GM21529 (cell line): Measurements from ENCODE around the gene CLEC12A.
"Not testable (repeated sequence)": the region's sequence is repeated elsewhere in the genome, so short reads cannot be mapped to it uniquely, and the experiment has no call there.

Experiments used
- ATAC-seq: cut with Tn5 transposase; IDR thresholded peaks from one replicate; pipeline ENCODE4 v1.9.1; 2021; ENCODE audit not compliant: unreplicated experiment

CLEC12A gene

DNA sequence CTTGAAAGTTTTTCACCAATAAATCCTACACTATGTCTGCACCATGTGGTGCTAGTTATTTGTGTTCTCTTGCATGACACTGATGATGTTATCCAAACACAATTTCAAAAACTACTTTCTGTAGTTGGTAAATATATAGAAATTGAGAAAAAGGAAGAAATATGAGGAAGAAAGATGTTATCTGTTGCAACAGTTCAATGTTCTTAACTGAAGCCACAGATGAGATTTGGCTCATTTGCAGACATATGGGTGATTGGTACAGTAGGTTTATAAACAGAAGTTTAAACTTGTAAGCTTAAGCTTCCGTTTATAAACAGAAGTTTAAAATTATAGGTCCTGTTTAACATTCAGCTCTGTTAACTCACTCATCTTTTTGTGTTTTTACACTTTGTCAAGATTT, at the start of gene CLEC12A:
Gene CLEC12A (plus strand): TSS at position 229 of the 400 bp plus-strand sequence. CDS start 188 bp downstream, outside the sequence.
- no peak for ATAC-seq

DNA sequence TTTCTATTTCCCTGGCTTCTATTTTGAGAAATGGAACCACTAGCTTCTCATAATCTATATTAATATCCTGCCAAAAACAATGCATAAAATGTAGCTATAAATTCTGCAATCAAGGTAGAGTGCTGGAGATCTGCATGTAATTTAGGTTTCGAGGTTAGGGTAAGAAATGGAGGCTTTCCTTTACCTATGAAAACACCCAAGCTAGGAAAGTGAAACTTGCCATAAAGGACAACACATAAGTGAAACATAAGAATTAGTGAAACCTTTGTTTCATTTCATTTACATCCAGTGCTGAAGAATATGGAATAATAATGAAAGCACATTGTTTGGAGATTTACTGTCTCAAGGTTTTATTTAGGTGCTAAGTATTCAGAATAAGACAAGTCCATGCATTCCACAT, 48.8 kb upstream of the CLEC12A start:
- ATAC-seq: no peak

DNA sequence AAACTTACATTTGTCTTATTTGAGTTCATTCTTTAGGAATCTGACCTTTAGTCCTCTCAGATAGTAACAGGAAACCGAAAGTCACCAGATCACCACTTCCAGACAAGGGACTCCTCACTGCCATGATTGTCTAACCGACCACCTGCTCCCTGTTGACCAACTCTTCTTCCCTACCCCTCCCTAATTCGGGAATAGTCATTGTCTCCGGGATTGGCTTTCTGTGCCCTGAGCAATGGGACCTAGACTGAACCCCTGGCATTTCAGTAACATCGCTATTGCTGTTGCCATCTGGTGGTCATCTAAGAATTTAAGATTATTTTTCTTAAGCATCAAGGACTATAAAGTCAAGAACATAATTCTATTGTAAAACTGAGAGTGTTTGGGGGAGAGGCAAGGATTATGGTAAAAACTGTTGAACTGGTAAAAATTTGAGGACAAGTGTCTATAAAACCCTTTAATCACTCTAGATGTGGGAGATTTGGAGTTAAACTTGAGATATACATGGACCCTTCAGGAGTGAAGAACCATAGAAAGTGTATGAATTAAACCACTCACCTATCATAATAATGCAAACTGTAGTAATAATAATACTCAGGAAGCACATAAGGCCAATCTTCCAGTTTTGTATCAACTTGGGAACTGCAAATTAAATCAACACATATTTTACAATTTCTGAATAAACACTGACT, 45.4 kb upstream of the CLEC12A start:
- ATAC-seq: no peak

DNA sequence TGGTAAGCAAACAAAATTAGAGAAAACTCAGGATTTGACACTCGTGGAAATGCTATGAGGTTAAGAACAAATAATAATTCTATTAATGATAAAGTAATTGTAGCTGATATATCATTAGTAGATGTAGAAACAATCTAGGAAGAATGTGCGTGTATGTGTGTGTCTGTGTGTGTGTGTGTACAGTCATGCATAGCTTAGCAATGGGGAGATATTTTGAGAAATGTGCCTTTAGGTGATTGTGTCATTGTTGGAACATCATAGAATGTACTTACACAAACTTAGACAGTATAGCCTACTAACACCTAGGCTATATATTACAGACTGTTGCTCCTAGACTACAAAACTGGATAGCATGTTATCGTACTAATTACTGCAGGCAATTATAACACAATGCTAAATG, 44.3 kb upstream of the CLEC12A start:
- ATAC-seq: no peak

DNA sequence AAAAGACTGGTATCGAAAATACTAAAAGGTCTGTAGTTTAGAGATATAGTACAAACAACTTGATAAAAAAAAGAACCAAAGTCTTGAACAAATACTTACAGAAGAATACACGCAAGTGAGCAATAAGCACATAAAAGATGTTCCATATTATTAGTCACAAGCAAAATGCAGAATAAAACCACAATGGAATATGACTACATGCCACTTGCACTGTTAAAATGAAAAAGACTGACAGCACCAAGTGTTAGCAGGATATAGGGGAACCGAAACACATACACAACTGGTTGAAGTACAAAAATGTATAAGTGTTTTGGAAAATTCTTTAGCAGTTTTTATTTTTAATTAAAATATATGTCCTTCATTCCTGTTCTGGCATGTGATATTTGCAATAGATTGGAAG, 42.6 kb upstream of the CLEC12A start:
- ATAC-seq: no peak

DNA sequence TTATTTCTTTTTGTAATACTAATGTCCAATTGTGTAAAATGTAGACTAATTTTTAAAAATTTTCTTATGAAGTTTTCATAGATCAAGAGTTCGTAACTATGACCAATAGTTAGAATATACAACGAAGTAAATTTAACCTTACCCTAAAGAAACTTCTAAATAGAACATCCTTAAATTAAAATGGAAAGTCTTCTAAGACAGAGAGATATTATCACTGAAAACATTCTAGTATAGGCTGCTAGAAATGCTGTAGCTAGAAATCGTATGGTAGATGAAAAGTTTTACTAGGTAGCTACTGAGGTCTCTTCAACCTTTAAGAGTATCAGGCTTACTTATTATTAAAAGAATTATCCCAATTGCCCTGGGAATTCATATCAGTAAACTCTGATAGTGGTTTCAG, 40.0 kb upstream of the CLEC12A start:
- no peak for ATAC-seq

DNA sequence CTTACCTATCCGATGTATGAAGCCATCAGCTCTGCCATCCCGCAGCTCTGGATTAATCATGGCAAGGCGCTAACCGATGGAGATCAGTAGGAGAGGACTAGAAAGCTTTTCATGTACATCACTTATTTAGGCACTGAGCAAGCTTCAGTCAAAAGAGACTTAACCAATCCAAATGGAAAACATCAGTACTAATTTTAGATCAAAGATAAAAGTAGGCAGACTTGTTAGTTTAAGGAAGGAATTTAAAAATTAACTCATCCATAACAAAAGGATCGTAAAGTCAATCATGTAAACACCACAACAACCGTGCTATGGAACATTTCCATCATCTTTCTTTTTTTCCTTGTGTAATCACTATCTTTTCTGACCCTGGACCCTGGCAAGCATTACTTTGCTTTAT, 38.9 kb upstream of the CLEC12A start, which contains the start of gene CLEC2A:
Gene CLEC2A (minus strand): TSS at position 101 of the 400 bp plus-strand sequence. CDS start 41 bp downstream, at position 60.
- no peak for ATAC-seq

DNA sequence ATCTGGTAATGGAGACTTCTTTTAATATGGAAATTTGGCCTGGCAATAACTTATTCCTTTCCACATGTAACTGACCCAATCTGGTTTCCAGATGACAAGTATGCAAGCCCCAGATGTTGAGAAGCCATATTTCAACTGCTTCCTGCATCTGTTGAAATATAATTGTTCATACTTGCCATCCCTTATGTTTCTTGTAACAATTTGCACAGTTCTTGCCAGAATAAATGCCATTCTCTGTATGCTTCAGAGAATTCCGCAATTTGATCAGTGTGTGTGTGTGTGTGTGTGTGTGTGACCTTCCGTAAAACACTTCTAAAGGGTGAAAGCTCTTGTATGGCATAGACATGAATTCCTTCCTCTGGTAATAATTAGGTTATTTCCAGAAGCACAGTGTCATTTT, 37.3 kb upstream of the CLEC12A start:
- ATAC-seq: no peak

DNA sequence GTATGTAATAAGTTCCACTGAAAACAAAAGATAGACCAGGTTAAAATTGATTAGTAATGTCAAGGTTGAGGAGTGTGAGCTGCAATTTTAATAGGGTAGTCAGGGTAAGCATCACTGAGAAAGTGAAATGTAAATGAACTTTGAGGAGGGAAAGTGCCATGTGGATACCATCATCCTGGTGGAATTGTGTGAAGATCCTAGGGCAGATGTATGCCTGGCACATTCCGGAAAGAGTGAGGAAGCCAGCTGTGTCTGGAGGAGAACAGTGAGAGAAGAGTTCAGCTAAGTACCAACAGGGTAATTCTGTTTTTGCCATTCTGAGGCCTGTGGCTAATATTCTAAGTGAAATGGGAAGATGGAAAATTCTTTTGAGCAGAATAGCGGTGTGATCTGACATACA, 36.2 kb upstream of the CLEC12A start:
- no peak for ATAC-seq

DNA sequence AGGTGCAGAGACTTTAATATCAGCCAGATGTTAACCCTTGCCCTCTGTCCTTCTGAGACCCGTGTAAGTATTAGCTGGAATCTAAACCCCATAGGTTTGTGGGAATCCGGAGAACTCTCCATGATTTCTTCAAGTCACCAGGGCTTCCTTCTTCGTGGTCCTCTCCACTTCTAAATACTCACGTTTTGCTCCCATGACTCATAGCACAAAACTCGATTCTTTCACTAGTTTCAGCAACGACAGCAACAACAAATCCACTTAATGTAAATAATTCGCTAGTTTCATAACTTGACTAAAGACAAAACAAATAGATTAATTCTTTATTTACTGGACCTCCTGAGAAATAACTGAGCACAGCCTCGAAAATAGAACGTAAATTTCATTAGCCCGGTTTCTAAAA, 34.6 kb upstream of the CLEC12A start:
- no peak for ATAC-seq

DNA sequence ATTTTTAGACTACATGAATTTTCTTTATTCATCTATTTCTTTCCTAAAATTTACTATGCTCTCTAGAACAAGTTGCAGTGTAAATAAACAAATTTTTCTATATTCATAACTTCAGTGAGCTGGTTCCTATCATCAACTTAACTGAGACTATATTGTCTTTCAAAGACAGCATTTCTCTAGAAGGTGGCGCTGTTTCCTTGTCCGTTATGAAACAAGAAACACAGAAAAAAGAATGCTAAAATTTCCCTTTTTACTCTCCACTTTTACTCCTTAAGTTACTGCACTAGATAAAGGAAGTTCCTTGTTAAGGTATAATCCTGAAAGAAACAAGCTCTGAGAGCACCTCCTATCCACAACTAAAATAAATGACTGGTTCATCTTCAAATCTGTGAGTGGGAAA, 30.8 kb upstream of the CLEC12A start:
- ATAC-seq: no peak

DNA sequence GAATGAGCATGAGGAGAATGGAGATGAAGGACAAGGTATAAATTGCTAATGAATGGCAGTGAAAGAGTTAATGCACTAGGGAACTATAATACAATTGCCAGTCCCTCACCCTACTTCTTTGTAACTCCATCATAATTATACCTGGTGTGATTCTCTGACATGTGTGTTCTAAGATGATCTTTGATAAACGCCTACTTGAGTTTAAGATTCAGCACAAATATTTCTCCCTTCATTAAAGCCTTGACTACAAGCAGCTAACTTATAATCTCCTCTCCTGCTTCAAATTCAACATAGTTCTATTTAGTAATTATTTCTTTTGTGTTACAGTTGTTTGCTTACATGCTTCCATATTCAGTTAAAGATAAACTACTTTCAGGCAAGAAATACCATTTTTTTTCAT, 29.4 kb upstream of the CLEC12A start:
- no peak for ATAC-seq

DNA sequence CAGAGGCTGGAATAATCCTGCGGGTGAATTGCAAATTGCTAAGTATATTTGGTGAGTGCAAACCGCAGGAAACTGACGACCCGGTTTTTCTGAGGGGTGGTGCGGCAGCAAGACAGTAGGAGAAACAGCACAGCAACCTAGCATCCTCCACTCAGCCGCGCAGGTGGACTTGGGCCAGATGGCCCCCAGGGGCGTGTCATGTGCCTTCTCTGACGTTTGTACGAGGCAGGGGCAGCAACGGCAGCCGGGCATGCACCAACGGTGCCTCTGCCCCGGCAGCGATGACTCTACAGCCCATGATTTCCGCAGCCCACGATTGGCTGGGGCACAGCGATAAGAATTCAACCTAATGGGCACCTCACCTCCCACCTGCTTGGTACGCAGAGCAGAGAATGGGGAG, 28.0 kb upstream of the CLEC12A start:
- ATAC-seq: no peak

DNA sequence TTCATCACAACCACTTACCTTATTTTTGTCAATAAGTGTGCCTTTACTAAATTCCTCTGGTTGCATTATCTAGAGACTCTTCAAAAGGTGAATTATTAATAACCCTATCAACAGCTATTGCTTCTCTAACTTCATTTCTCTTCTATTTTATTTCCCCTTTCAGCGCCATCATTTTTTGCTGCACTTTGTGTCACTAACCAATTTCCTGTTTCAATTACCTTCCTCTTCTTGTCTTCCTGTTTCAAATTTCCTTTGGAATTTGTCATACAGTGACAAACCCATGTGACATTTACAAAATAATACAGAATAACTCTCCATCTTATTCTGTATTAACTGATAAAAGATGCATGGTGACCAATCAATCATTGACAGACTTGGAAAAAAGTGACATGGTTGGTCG, 26.8 kb upstream of the CLEC12A start:
- ATAC-seq: no peak

DNA sequence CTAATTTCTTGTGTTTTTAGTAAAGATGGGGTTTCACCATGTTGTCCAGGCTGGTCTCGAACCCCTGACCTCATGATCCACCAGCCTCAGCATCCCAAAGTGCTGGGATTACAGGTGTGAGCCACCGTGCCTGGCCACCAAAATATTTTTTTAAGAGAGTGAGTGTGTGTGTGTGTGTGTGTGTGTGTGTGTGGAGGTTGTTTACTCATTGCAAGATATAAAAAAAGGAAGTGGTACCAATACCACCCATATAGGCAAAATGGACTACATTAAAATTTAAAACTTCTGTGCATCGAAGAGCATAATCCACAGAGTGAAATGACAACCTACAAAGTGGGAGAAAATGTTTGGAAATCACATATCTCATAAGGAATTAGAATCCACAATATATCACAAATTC, 23.5 kb upstream of the CLEC12A start:
- ATAC-seq: no peak

DNA sequence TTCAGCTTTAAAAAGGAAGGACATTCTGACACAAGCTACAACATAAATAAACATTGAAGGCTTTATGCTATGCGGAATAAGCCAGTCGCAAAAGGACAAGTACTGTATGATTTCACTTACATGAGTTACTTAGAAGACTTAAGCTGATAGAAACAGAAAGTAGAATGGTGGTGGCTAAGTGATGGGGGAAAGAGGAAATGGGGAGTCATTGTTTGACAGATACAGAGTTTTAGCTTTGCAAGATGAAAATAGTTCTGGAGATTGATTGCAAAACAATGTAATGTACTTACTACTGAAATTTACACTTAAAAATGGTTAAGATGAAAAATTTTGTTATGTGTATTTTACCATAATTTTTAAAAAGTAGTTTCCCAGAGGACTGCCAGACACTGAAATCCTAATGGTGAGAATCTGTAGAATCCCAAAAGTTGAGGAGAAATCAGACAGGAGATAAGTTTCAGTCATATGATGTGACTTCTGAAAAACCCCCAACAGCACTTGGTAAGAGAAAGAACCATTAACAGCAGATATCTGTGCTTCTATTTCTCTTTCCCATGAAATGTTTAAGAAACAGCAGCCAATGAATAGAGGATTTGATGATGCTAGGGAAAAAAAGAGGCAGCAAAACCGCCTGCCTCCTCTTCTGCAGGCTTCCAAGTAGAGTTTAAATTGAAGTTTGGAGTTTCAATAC, 22.5 kb upstream of the CLEC12A start:
- ATAC-seq: peak; percentile 98

DNA sequence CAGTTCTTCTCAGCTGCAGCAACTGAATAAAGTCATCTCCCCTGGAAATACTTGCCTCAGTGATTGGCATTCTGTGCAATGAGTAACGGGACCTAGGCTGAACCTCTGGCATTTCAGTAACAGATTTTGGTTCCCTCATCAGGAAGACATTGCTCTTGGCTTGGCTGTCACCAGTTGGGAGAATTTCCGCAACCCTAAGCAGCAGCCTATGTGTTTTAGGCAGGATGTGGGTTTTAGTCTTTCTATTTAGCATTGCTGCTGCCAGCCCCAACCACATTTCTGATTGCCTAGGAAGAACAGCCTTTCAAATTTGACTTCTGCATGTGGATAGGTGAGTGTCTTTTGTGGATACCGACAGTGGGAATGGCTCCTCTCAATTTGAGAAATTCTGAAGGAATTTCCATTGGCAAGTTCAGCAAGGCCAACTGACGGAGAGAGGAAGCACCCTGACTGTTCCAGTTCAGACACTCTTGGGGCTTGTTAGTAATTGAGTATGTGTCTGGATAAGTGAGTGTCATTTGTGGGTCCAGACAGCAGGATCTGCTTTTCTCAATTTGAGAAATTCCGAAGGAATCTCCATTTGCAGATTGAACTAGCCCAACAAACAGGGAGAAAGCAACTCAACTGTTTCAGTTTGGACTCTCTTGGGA, 20.1 kb upstream of the CLEC12A start:
- ATAC-seq: no peak

DNA sequence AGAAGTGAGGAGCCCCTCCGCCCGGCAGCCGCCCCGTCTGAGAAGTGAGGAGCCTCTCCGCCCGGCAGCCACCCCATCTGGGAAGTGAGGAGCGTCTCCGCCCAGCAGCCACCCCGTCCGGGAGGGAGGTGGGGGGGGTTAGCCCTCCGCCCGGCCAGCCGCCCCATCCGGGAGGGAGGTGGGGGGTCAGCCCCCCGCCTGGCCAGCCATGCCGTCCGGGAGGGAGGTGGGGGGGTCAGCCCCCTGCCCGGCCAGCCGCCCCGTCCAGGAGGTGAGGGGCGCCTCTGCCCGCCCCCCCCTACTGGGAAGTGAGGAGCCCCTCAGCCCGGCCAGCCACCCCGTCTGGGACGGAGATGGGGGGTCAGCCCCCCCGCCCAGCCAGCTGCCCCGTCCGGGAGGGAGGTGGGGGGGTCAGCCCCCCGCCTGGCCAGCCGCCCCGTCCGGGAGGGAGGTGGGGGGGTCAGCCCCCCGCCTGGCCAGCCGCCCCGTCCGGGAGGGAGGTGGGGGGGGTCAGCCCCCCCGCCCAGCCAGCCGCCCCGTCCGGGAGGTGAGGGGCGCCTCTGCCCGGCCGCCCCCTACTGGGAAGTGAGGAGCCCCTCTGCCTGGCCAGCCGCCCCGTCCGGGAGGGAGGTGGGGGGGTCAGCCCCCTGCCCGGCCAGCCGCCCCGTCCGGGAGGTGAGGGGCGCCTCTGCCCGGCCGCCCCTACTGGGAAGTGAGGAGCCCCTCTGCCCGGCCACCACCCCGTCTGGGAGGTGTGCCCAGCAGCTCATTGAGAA, 18.1 kb upstream of the CLEC12A start:
- not testable (repeated sequence) for ATAC-seq

DNA sequence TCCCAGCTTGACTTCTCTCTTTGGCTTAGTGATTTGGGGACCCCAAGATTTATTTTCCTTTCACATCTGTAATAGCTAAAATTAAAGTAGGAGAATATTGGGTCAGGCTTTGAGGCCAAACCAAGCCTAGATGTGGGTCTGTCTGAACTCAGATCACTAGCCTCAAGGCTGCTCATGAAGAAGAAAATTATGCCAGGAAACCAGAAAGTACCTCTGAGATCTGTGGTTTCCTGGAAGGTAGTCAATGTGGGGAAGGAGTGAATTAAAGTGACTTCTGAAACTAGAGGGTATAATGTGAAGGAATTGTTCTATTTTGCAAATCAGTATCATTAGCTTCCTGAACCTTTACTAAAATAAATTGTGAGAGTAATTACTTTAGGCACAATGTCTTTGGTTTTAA, 13.4 kb upstream of the CLEC12A start:
- ATAC-seq: no peak

DNA sequence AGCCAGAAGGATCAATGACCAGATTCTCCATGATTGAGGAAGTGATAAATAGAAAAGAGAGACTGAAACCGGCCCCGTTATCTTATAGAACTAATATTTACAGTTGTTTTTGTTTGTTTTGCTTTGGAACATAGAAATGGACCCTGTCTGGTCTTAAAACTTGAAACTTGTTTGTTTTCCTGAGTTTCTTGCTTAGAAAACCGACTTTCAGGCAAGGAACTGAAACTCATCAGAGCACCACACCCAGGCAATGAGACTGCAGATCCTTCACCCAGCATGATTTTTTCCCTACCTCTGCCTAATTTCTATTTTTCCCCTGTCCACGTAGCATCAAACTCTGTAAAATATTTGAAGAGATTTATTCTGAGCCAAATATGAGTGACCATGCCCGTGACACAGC, 10.6 kb upstream of the CLEC12A start:
- no peak for ATAC-seq

DNA sequence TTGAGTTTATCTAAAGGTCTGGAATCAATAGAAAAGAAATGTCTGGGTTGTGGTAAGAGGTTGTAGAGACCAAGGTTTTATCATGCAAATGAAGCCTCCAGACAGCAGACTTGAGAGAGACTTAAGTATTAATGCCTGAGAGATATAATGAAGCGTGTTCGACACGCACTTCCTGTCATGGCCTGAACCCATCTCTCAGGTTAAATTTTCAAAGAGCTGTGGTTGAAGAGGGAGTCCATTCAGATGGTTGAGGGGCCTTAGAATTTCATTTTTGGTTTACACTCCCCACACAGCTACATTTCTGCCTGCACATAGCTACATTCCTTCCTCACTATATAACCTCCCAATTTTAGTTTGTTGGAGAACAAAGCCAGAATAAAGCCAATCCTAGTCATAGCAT, 10.1 kb upstream of the CLEC12A start:
- ATAC-seq: peak; percentile 51
